ENCODE results near the gene BAZ2B. TPM values are rescaled to one million over a fixed set of nuclear protein-coding genes. Genes with fewer than 3 reads are reported as not detected.

The BAZ2B gene
- total and polyA plus RNA-seq, 2 of the 13 experiments (the other 11 are each of a cell fraction or from before 2014, with no cell fraction given), result 14.0 to 15.1 TPM

DNA sequence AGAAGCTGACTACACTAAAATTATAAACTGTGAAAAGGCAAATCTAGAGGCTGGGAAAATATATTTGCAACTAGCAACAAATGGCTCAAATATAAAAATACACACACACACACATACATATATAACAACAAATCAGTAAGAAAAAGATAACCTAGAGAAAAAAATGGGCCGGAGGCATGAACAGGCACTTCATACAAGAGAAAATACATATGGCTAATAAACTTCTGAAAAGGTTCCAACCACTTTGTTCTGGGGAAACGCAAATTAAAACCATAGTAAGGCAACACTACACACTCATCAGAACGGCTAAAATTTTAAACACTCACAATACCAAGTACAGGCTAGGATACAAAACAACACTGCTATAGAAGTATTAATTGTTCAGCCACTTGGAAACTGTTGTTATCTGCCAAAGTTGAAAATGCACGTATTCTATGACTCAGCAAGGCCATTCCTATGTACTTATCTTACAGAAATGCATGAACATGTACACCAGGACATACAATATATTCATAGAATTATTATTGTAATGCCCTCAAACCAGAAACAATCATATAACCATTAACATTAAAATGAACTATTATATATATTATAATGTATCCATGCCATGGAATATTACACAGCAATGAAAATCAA is 345.5 kb downstream of the BAZ2B start:
- CTCF ChIA-PET (ENCODE audit: low intra/inter-chr PET ratio, low total read pairs), result no interaction called here
- in situ Hi-C loops (cut with HindIII; ENCODE audit: extremely low pct_ligation_motif_present, low pct_unique_long_range_greater_than_20kb) (no loop called here), intact Hi-C loops (cut with micrococcal nuclease; ENCODE audit: unreplicated experiment) (no loop called here)
- no peak for DNase-seq (ENCODE audit: low spot score)
- H3K4me1 ChIP-seq (ENCODE audit: insufficient read depth, low read length), result no peaks in the 10 kb centered on the region
- peaks cover 0 to 18% of the 10 kb centered on the region in 2 experiments; a peak in 4 of 5 replicates for H3K36me3 ChIP-seq (replicated peaks in 1 of 2; ENCODE audit: control insufficient read depth in 1 of 2, insufficient read depth in 2 of 2, low read length in 2 of 2)
- no peaks in the 10 kb centered on the region for H3K27me3 ChIP-seq (ENCODE audit: control insufficient read depth in 1 of 2, insufficient read depth in 2 of 2, low read length in 2 of 2)
- ATAC-seq, result no peak
- WGBS (ENCODE audit: low lambda C conversion rate), result 97% methylated on average over 4 of the region's 4 CpGs
- no peak overlapping the region for H3K4me2 ChIP-seq (ENCODE audit: low read depth, low read length)
- H3K9me3 ChIP-seq (ENCODE audit: low read length), result no peaks in the 10 kb centered on the region
- FAIRE-seq, result no peak
- no peak overlapping the region for H2AFZ ChIP-seq (ENCODE audit: low read length)
- no peak overlapping the region for H3K27ac ChIP-seq (ENCODE audit: extremely low read length, insufficient read depth, low read length)
- no peaks in the 10 kb centered on the region for H3K79me2 ChIP-seq (ENCODE audit: insufficient read depth, low read length)
- BruUV-seq (replicated peaks), result no TSS peak
- POLR2A ChIA-PET, result interaction anchor here (1.1 kb wide), 1 partner anchor 16 kb away, joined by 3 read pairs; the partner anchor contains the start of gene WDSUB1
- no peak overlapping the region for H3K9ac ChIP-seq (ENCODE audit: insufficient read depth, low read depth, low read length)
- no peaks in the 10 kb centered on the region for H4K20me1 ChIP-seq (ENCODE audit: insufficient read depth, low read length)
- H3K4me3 ChIP-seq (replicated peaks in 1 of 3; ENCODE audit: insufficient read depth in 1 of 3, low read depth in 2 of 3, low read length in 3 of 3), result no peak overlapping the region
- no peak for TF ChIP-seq MXI1 (IDR thresholded peaks at IDR 0.05; ENCODE audit: borderline replicate concordance, low read depth, low read length)
- TF ChIP-seq ZKSCAN5 (CRISPR knock-in tag; IDR thresholded peaks at IDR 0.05), result no peak
- TF ChIP-seq HNF4A (CRISPR knock-in tag; IDR thresholded peaks at IDR 0.05), result no peak
- TF ChIP-seq TCF12 (IDR thresholded peaks at IDR 0.05), result no peak
- TF ChIP-seq TCF12 (CRISPR knock-in tag; IDR thresholded peaks at IDR 0.05), result no peak
- TF ChIP-seq SALL1 (CRISPR knock-in tag; IDR thresholded peaks at IDR 0.05), result no peak
- TF ChIP-seq MXD4 (CRISPR knock-in tag; IDR thresholded peaks at IDR 0.05), result no peak
- no peak for TF ChIP-seq ZNF788 (CRISPR knock-in tag; IDR thresholded peaks at IDR 0.05; ENCODE audit: borderline replicate concordance)
- TF ChIP-seq ZNF790 (CRISPR knock-in tag; IDR thresholded peaks at IDR 0.05; ENCODE audit: borderline replicate concordance), result no peak

Small RNA genes within 50 kb of the gene (small RNA-seq; reads per million reads assigned to genes)
- gene RF00019 (ENCODE audit: insufficient read depth in 2 of 3, insufficient read length in 3 of 3, low read depth in 2 of 3, low replicate concordance in 1 of 3), result 0 reads per million in 3 experiments

Other genes with a start within 250 kb of the BAZ2B start
- gene MARCHF7, start 96.0 kb upstream of the BAZ2B start, total RNA-seq (2016; rRNA removed; fragmentation: Illumina TruSeq; extraction: Trizol), result 88.5 and 156 TPM in 2 replicates
- 32.8 and 33.2 TPM in 2 replicates for gene MARCHF7, start 96.0 kb upstream of the BAZ2B start, polyA plus RNA-seq (2011; rRNA removed)
- gene CD302, start 181.7 kb upstream of the BAZ2B start, total RNA-seq (2016; rRNA removed; fragmentation: Illumina TruSeq; extraction: Trizol), result 5.6 and 8.0 TPM in 2 replicates
- 15.6 and 16.0 TPM in 2 replicates for gene CD302, start 181.7 kb upstream of the BAZ2B start, polyA plus RNA-seq (2011; rRNA removed)